NOMO-1 treated with DMSO at 0.1 percent for 48 hours (cell line): ENCODE results near the gene SSTR3.
"Not testable (repeated sequence)": the region's sequence is repeated elsewhere in the genome, so short reads cannot be mapped to it uniquely, and the experiment has no call there.

Experiments used
- DNase-seq: peaks from one replicate; lab custom pipeline; 2025; ENCODE audit not compliant: unreplicated experiment; lab: John Stamatoyannopoulos, UW

The SSTR3 gene

DNA sequence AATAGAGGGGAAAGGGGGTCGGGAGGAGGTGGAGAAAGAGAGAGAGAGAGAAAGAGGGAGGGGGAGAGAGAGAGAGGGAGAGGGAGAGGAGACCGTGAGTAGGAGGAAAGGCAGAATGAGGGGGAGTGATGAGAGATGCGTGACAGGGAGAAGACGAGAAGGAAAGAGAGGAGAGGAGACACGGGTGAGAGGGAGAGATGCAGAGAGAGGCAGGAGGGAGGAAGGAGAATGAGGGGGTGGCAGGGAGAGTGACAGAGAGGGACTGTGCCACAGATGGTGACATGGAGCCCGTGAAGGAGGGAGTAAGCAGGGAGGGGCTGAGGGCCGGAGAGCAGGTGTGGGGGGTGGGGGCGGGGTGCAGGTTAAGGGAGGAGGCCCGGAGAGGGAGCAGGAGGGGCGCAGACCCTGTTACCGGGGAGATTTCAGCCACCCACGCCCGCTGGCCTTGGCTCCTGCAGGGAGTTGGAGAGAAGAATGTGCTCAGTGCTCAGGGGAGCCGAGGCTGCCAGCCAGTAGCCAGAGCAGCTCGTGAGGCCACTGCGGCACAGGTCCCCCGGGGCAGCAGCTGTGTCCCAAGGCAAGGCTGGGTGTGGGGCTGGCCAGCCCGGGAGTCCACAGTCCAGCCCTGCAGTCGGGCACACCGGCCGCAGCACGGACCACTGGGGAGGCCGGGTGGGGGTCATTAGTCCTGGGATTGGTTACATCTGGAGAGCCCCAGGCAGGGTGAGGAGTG, at the start of gene SSTR3:
TSS of gene SSTR3 (minus strand) at position 304 of the 733 bp plus-strand sequence. CDS start 4,674 bp downstream, outside the sequence.
- no peak for DNase-seq

DNA sequence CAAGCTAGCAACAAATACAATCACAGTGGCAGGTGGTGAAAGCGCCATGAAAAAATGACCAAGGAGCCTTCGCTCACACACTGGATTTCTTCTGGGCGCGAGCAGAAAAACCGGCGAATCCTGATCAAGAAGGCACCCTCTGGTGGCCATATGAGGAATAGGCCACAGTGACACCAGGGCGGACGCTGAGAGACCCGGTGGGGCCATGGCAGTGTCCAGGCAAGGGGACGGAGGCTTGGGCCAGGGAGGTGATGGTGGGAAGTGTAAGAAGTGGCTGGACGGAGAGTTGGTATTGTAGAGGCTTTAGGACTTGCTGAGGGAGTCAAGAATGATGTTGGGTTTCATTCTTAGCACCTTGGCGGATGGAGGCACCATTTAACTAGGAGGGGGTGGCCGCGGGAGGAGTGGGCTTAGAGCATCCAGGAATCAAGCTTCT, 48.6 kb upstream of the SSTR3 start:
- peak; percentile 56 for DNase-seq

DNA sequence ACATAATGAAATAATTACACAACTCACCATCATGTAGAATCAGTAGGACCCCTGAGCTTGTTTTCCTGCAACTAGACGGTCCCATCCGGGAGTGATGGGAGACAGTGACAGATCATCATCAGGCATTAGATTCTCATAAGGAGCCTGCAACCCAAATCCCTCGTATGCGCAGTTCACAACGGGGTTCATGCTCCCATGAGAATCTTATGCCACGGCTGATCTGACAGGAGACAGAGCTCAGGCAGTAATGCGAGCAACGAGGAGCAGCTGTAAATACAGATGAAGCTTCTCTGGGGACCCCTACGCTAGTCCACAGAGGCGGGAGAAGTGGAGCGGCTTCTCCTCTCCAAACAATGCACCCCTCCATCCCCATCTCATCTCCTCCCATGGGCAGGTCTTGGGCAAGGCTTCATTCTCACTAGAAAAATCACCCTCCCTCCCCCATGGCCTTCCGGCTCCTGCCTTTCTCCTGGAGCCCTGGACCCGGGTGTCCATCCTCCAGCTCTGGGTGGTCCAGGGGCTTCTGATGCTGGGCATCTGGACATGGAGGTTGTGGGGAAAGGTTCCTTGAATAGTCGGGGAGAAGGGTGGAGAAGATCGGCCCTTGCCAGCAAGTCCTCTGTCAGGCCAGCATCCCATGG, 48.0 kb upstream of the SSTR3 start:
- no peak for DNase-seq

DNA sequence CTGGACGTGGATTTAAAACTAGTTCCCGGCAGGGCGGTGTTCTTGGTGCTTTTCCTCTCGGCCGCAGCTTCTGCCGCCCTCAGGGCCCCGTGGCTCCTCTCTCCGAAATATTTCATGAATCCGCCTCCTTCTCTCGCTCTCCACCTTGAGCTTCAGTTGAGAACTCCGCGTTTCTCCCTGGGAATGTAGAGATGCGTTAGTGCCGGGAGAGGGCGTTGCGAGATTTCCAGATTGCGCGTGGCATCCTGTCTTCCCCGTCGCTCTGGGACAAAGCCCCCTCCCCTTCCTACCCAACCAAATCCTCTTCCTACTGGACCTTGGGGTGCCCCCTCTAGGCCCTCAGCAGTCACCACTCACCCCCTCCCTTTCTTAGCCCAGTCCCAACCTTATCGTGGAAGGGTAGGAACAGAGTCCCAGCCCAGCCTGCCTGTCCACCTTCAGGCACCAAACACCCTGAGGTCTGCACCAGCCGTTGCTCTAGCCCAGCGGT, 47.3 kb upstream of the SSTR3 start:
- DNase-seq: peak; percentile 48

DNA sequence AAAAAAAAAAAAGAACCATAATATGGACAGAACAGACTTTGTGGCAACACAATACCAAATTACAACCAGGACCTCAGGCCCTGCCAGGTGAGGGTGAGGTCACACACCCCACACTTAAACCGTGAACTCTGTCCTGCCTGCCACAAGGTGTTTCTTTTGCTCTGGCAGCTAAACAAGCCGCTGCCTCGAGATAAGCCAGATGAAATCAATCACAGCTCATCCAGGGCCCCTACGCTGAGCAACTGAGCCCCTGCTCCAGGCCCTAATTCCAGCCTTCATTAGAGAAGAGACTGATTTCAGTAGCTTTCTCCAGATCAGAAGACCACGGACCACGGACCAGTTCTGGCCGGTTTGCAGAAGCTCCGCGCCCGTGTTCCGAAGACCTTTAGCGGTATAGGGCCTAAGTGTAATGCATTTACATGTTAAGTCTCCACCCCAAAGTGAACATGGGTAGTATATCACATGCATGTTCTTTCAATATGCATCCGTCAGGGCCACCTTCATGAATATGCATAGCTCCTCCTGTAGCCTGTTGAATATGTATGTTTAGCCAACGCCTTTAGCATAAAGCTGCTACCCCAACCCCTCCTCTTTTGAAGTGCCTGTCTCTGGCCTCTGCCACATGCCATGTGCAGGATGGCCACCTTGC, 46.6 kb upstream of the SSTR3 start:
- no peak for DNase-seq

DNA sequence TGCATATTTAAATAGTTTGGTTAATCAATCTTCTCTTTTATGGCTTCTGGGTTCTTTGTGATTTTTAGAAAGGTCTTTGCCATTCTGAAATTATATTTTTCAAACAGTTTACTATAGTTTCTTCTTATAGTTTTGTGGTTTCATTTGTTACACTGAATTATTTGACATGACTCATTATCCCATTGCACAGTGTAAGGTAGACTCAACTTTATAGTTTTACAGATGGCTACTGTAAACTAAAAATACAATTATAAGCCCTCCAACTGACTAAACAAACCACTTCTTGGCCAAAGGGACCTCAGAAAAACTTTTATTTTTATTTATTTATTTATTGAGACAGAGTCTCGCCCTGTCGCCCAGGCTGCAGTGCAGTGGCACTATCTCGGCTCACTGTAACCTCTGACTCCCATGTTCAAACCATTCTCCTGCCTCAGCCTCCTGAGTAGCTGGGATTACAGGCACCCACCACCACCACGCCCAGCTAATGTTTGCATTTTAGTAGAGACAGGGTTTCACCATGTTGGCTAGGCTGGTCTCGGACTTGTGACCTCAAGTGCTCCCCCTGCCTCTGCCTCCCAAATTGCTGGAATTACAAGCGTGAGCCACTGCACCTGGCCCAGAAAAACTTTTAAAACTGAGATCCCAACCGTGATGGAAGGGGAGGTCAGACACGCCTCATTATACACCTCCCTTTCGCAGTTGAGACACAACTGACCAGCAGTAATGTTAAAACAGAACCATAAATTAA, 45.9 kb upstream of the SSTR3 start:
- DNase-seq: no peak

DNA sequence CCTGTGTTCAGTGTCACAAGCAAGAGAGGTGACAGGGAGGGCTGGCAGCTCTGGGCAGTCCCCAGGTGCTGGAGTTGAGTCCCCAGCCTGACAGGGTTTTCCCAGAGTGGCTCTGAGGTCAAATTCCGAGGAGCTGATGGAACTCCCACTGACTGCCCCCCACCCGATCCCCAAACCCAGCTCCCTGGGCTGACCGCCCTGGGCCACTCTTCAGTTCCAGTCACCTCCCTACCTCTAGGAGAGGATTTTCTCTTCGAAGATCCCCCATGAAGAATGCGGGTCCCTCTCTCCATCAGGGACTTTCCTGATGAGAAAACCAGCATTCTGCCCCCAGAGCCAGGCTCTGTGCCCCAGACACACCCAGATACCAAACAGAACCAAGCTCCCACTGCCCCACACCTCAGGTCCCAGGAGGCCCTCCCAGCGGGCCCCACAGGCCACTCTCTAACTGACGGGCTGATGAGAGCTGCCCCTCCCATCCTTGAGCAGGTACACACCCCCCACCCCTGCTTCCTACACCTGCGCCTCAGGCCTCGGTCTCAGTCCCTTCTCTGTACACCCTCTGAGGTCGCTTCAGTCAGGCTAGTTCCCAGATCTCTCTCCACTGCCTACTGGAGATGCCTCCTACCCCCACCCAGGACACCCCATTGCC, 43.9 kb upstream of the SSTR3 start:
- no peak for DNase-seq

DNA sequence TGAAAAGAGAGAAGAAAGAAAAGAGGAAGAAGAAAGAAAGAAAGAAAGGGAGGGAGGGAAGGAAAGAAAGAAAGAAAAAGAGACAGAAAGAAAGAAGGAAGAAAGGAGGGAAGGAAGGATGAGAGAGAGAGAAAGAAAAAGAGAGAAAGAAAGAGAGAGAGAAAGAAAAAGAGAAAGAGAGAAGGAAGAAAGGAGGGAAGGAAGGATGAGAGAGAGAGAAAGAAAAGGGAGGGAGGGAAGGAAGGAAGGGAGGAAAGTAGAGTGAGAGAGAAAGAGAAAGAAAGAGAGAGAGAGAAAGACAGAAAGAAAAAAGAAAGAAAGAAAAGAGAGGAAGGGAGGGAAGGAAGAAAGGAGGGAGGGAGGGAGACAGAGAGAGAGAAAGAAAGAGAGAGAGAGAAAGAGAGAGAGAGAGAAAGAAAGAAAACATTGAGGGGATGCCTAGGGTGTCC, 43.3 kb upstream of the SSTR3 start:
- DNase-seq: no peak

DNA sequence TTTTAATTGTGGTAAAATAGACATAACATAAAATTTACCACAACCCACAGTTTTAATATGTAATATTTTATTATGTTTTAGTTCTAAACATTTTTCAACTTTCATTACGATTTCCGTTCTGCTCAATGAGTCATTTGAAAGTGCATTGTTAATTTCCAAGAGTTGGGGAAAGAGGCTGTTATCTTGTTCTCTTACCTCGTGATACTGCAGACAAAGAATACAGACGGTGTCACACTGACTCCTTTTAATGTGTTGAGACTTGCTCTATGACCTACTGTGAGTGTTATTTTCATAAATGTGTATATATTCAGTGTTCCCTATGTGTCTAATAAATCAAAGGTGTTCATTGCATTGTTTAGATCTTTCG, 42.6 kb upstream of the SSTR3 start:
- no peak for DNase-seq

DNA sequence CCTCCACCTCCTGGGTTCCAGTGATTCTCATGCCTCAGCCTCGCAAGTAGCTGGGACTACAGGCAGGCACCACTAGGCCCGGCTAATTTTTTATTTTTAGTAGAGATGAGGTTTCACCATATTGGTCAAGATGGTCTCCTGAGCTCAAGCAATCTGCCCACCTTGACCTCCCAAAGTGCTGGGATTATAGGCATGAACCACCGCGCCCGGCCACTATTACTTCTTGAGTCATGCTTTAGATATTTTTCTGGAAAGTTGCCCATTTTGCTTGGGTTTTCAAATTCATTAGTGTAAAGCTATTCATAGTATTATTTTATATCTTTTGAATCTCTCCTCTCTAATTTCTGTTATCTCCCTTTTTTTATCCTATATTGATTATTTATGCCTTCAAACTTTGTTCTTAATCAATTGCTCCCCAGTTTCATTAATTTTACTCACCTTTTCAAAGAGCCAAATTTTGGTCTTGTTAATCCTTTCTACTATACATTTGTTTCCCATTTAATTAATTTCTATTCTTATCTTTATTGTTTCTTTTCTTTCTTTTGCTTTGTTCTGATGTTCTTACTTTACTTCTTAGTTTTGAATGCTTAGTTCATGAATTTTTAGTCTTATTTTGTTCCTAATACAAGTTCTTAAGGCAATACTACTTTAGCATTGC, 42.1 kb upstream of the SSTR3 start:
- no peak for DNase-seq

DNA sequence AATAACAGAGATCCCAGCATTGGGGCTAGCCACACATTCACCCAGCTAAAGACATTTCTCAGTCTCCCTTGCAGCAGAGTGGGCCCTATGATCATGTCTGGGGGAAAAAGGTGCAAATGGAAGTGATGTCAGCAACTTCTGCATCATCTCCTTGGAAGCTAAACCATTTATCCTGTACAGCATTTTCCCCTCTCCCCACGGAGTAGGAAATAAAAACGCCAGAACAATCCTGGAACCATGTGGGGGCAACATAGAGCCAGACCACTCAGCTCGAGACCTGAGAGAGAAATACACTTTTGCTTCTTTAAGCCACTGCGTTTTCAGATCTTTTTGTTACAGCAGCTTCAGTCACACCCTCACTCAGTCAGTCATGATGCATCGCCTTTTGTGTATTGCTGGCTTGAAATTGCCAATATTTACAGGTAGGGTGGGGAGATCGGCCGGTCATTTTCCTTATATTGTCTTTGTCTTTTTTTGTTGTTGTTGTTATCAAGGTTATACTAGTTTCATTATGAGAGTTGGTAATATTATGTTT, 40.9 kb upstream of the SSTR3 start:
- no peak for DNase-seq

DNA sequence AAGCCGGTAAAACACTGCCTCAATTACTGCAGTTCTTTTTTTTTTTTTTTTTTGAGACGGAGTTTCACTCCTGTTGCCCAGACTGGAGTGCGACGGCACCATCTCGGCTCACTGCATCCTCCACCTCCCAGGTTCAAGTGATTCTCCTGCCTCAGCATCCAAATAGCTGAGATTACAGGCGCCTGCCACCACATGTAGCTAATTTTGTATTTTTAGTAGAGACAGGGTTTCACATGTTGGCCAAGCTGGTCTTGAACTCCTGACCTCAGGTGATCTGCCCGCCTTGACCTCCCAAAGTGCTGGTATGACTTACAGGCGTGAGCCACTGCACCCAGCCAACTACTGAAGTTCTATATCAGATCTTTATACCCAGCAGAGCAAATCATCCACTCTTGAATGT, 39.6 kb upstream of the SSTR3 start:
- DNase-seq: not testable (repeated sequence)

DNA sequence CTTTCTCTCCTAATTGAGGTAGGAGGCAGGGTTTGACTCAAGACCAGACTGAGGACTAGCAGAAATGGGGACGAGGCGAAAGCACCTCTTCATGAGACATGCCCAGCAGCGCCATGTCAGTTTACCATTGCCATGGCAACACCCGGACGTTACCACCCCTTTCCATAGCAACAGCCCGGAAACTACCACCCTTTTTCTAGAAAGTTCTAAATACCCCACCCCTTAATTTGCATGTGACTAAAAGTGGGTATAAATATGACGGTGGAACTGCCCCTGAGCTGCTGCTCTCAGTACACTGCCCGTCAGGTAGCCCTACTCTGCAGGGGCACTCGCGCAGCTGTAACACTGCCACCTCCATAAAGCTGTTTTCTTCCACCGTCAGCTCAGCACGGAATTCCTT, 37.7 kb upstream of the SSTR3 start:
- no peak for DNase-seq

DNA sequence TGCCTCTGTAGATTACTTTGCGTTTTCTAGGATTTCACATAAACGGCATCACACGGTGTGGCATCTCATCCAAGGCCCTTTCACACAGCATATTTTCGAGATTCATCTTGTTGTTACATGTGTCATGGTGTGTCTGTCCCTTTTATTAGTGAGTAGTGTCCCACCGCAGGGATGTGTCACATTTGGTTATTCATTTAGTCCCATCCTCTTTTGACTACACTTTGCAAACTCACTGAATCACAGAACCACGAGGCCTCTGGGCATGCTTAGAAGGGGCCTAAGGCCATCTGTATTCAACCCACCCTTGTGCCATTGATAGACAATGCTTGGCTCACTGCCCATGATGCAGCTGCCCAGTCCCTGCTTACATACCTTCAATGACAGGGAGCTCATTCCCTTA, 36.0 kb upstream of the SSTR3 start:
- no peak for DNase-seq

DNA sequence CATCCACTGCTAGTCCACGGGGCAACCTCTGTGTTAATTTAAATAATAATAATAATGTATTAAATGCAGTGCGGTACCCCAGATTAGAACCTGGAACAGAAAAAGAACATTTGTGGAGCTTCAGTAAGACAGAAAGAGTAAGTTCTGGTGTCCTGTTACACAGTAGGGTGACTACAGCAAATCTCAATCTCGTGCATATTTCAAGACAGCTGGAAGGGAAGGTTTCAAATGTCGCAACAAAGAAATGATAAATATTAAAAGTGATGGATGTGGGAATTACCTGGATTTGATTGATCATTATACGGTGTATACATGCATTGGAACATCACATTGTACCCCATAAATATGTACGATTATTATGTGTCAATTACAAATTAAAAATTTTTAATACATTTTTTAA, 33.5 kb upstream of the SSTR3 start:
- no peak for DNase-seq

DNA sequence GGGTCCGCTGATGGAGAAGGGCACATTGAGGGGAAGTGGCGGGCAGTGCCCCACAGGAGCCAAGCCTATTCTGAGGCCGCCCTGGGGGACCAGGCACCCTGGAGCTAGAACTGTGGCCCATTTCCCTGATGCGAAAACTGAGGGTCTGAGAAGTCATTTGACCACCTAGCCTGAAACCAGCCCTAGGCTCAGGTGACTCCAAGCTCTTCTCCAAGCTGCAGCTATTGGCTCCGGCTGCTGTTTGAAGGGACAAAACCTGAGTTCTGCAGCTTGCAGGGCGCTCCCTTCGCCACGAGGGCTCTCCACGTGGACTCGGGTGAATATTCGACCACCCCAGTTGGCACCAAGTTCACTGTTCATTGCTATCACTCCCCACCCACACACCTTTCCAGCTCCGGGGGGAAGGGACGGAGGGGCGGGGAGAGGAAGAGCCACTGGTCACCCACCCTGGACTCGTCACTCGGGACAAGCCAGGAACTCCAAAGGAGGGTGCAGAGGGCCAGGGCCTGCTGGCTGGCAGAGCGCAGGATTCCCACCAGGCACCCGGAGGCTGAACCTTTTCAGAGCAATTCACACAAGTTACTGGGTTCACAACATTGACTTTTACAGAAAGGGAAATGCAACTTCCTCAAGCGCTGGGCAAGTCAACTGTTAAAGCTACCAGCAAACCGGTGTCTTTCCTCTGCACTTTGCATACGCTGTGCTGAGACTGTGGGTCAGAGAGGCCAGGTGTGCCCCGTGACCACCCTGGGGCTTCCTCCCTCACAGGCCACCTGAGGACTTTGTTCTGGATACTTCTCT, 32.8 kb upstream of the SSTR3 start:
- peak; percentile 74 for DNase-seq

DNA sequence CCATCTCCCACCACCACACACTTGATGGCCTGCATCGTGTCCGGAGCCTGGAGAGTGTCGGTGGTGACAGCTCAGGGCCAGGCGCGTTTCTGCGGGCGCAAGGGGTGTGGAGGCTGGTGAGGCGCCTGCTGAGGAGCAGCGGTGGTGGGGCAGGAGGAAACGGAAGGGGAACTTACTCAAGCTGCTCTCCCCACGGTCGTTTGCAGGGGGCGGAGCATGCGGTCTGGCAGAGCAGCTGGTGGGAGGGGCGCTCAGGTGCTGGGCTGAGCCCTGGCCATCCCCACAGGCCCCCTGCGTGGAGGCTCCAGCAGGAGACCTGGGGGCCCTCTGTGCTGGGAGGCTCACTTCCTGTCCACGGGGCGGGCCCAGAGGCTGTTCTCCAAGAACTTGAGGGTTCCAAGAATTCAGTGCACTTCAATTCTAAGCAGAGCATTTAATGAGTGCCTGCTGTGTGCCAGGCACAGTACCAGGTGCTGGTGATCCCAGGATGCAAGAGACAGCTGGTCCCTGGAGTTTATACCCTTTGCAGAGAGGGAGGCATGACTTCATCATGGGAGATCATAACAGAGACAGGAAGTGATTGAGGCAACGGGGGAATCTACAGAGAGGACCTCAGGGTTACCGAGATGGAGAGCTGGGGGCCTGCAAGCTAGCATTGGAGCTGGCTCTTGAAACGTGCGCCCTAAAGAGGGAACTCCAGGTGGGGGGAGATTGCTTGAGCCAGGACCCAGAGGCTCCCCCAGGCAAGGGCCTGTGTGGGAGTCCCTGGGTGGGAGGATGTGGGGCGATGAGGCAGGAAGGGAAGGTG, 32.0 kb upstream of the SSTR3 start, which contains the start of gene RAC2:
TSS of gene RAC2 (minus strand) at position 156 of the 808 bp plus-strand sequence. CDS start at position 35, 121 bp downstream.
- peak; percentile 98 for DNase-seq

DNA sequence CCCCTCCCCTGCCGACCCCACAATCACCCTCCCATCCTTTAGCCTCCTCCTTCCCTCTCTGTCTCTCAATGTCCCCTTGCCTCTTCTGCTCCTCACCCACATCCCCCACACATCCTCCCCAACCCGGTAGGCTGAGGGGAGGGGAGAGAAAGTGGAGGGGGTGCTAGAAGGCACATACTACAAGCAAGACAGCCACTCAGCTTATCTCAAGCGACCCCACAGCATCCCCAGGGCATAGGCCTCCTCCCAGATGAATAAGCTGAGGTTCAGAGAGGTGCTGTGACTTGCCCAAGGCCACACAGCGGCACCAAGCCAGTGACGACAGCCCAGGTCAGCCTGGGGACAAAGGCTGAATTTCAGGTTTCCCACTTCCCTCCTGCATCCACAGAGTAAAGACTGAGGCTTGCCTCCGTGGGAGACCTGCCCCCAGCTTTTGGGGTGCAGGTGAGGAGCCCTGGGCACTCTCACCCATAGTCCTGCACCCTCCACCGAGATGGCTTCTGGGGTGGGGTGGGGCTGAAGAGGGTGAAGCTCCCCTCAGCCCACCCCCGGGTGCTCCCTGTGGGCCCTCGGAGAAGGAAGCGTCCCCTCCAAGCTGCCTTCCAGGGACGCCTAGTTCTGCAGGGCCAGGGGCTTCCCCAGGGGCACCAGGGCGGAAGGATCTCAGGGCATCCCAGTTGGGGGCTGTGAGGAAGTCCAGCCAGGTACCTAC, 31.3 kb upstream of the SSTR3 start:
- DNase-seq: peak; percentile 26
